ENCODE data around the gene PKP4. TPM values are rescaled to one million over a fixed set of nuclear protein-coding genes. Genes with fewer than 3 reads are reported as not detected.
"Not testable (repeated sequence)": the region's sequence is repeated elsewhere in the genome, so short reads cannot be mapped to it uniquely, and the experiment has no call there.

Gene PKP4
- total and polyA plus RNA-seq, 2 of the 8 experiments (the other 6 are each of a cell fraction or from before 2014, with no cell fraction given): 48.2 to 88.0 TPM

DNA sequence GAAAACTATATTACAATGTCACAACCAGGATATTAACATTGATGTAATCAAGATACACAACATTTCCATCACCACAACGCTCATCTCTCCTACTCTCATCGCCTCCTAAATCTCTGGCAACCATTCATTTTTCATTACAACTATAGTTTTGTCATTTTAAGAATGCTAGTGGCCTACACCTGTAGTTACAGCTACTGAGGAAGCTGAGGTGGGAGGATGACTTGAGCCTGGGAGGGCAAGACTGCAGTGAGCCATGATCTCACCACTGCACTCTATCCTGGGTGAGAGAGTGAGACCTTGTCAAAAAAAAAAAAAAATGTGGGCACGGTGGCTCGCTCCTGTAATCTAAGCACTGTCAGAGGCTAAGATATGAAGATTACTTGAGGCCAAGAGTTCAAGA is 10.5 kb downstream of the PKP4 start (continued):
- TF ChIP-seq RAD21 (IDR thresholded peaks at IDR 0.05 in 1 of 2, conservative IDR thresholded peaks at IDR 0.05 in 1 of 2; ENCODE audit: low read depth in 2 of 2, low read length in 2 of 2) (no peak), SP1 (IDR thresholded peaks at IDR 0.05; ENCODE audit: low read depth, low read length) (no peak), KDM5A (IDR thresholded peaks at IDR 0.05; ENCODE audit: low read length) (no peak), CTBP2 (IDR thresholded peaks at IDR 0.05; ENCODE audit: borderline replicate concordance, insufficient read depth, insufficient read length, low read length) (no peak), RBBP5 (IDR thresholded peaks at IDR 0.05; ENCODE audit: borderline replicate concordance, low read depth, low read length) (no peak), NANOG (IDR thresholded peaks at IDR 0.05; ENCODE audit: insufficient read depth, low read depth, low read length, poor library complexity, severe bottlenecking) (no peak)
- TF ChIP-seq, protein P1, sequence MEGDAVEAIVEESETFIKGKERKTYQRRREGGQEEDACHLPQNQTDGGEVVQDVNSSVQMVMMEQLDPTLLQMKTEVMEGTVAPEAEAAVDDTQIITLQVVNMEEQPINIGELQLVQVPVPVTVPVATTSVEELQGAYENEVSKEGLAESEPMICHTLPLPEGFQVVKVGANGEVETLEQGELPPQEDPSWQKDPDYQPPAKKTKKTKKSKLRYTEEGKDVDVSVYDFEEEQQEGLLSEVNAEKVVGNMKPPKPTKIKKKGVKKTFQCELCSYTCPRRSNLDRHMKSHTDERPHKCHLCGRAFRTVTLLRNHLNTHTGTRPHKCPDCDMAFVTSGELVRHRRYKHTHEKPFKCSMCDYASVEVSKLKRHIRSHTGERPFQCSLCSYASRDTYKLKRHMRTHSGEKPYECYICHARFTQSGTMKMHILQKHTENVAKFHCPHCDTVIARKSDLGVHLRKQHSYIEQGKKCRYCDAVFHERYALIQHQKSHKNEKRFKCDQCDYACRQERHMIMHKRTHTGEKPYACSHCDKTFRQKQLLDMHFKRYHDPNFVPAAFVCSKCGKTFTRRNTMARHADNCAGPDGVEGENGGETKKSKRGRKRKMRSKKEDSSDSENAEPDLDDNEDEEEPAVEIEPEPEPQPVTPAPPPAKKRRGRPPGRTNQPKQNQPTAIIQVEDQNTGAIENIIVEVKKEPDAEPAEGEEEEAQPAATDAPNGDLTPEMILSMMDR (IDR thresholded peaks at IDR 0.05; ENCODE audit: control extremely low read depth in 1 of 3, insufficient read depth in 1 of 3, low read depth in 1 of 3, low read length in 3 of 3): no peak

DNA sequence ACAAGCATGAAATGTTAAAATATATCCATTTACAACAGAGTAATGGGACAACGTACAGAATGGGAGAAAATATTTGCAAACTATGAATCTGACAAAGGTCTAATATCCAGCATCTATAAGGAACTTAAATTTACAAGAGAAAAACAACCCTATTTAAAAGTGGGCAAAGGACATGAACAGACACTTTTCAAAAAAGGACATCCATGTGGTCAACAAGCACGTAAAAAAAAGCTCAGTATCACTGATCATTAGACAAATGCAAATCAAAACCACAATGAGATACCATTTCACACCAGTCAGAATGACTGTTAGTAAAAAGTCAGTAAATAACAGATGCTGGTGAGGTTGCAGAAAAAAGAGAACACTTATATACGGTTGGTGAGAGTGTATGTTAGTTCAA is 16.1 kb downstream of the PKP4 start:
- not testable (repeated sequence) for H4K8ac ChIP-seq (ENCODE audit: extremely low read depth, insufficient read depth, low read length); H3K4ac ChIP-seq (replicated peaks; ENCODE audit: insufficient read length, low read depth, low read length); H3K4me2 ChIP-seq (ENCODE audit: insufficient read depth in 1 of 2, low read depth in 2 of 2, low read length in 2 of 2); H3K56ac ChIP-seq (replicated peaks; ENCODE audit: insufficient read length, low read depth, low read length); H4K5ac ChIP-seq (ENCODE audit: insufficient read length, low read depth, low read length); H3K23me2 ChIP-seq (ENCODE audit: low read depth, low read length); H2BK20ac ChIP-seq (ENCODE audit: low read length); H2AFZ ChIP-seq (ENCODE audit: low read length); H2BK5ac ChIP-seq (ENCODE audit: low read depth, low read length); H3K4me1 ChIP-seq (replicated peaks in 1 of 4; ENCODE audit: control insufficient read depth in 3 of 4, insufficient read depth in 4 of 4, low read length in 3 of 4); H3K27ac ChIP-seq (ENCODE audit: low read depth, low read length); H2BK12ac ChIP-seq (ENCODE audit: low read depth, low read length); H3K4me3 ChIP-seq (ENCODE audit: extremely low read depth in 1 of 4, insufficient read depth in 2 of 4, low read depth in 3 of 4, low read length in 4 of 4); H2BK15ac ChIP-seq (ENCODE audit: low read length); H3K14ac ChIP-seq (ENCODE audit: insufficient read length); H3K9me3 ChIP-seq (ENCODE audit: insufficient read depth in 2 of 2, low read depth in 1 of 2, low read length in 1 of 2); H3K18ac ChIP-seq (ENCODE audit: extremely low read depth, low read length); DNase-seq (ENCODE audit: low read depth in 1 of 2, low spot score in 2 of 2); H4K91ac ChIP-seq (replicated peaks; ENCODE audit: insufficient read length, low read length); H3K79me1 ChIP-seq (ENCODE audit: low read depth, low read length); FAIRE-seq; H3K23ac ChIP-seq (ENCODE audit: insufficient read length); H3K9ac ChIP-seq (replicated peaks in 1 of 4; ENCODE audit: extremely low read depth in 1 of 4, low read depth in 3 of 4, low read length in 3 of 4); H2AK5ac ChIP-seq (ENCODE audit: low read depth, low read length); H3K36me3 ChIP-seq (ENCODE audit: control insufficient read depth in 2 of 4, insufficient read depth in 4 of 4, low read length in 3 of 4); H3K27me3 ChIP-seq (replicated peaks in 1 of 4; ENCODE audit: control insufficient read depth in 3 of 4, extremely low read depth in 1 of 4, insufficient read depth in 3 of 4, low read length in 3 of 4); H2BK120ac ChIP-seq (replicated peaks; ENCODE audit: low read depth, low read length)
- WGBS, 2 experiments (ENCODE audit: extremely low coverage in 1 of 2, insufficient coverage in 1 of 2, insufficient read length in 1 of 2, insufficient replicate concordance in 2 of 2, low coverage in 1 of 2, low lambda C conversion rate in 2 of 2, missing lambda C conversion rate in 1 of 2): 92% methylated on average over 3 of the region's 3 CpGs; no CpG with 5 or more reads in 1 of the 2 experiments
- ChIA-PET POLR2A (ENCODE audit: partially characterized antibody) (interaction anchor here (0.9 to 4.3 kb wide), 3 partner anchors 10 to 14 kb away, joined by 3 to 12 read pairs (median 3); no protein-coding TSS in a partner anchor), CTCF (ENCODE audit: partially characterized antibody) (interaction anchor here (0.7 to 7.1 kb wide), 10 partner anchors 8 to 293 kb away, joined by 3 to 58 read pairs (median 3); no protein-coding TSS in a partner anchor)
- H3K79me2 ChIP-seq (ENCODE audit: control insufficient read depth in 1 of 2, insufficient read depth in 2 of 2, low read length in 2 of 2): peaks cover 0 to 57% of the 10 kb centered on the region in 2 experiments; a peak in 2 of 4 replicates
- H4K20me1 ChIP-seq (replicated peaks in 1 of 2; ENCODE audit: control insufficient read depth in 1 of 2, insufficient read depth in 2 of 2, low read length in 2 of 2): peaks cover 4 to 11% of the 10 kb centered on the region in 2 experiments
